Ascending aorta (tissue), 2 donors: ENCODE results near the gene PHLDA3. TPM values are rescaled to one million over a fixed set of nuclear protein-coding genes. Genes with fewer than 3 reads are reported as not detected.

Source experiments
- DNase-seq, 2 donors: peaks; one replicate each; pipeline ENCODE4 v3.0.0-alpha.2; 2019; ENCODE audit warnings: low spot score in 2 of 2
- H3K27ac ChIP-seq, 2 donors: fragments of 200-600 bp; sonication (generic); one replicate each; pipeline ENCODE4 v1.5.1; 2016 to 2017; ENCODE audit warnings: mild to moderate bottlenecking in 1 of 2
- H3K27me3 ChIP-seq: fragments of 200-600 bp; sonication (generic); one replicate; pipeline ENCODE4 v1.5.1; 2017
- H3K36me3 ChIP-seq, 2 donors: fragments of 200-600 bp; sonication (generic); one replicate each; pipeline ENCODE4 v1.5.1; 2016
- H3K4me1 ChIP-seq, 2 donors: fragments of 200-600 bp; sonication (generic); one replicate each; pipeline ENCODE4 v1.5.1; 2016 to 2017; ENCODE audit warnings: mild to moderate bottlenecking in 1 of 2
- H3K4me3 ChIP-seq, 2 donors: fragments of 200-600 bp; sonication (generic); one replicate each; pipeline ENCODE4 v1.5.1; 2016 to 2017; ENCODE audit warnings: mild to moderate bottlenecking in 1 of 2
- H3K9me3 ChIP-seq, 2 donors: fragments of 200-600 bp; sonication (generic); one replicate each; pipeline ENCODE4 v1.5.1; 2016
- intact Hi-C: fragments of 100-400 bp; cut with DNase I; formaldehyde crosslinking; loops from one replicate; pipeline ENCODE4 v1.15.1; 2023
- total RNA-seq: library from RNA; depleted of rRNA; stranded (reverse); fragments of >200 nt; gene quantifications from one replicate; pipeline ENCODE4 v1.1.0, GENCODE V29; 2016
- TF ChIP-seq, protein P1 (sequence below), 3 experiments: fragments of 200-600 bp in 2 of 3; fragments of 450-650 bp in 1 of 3; sonication (generic) in 2 of 3; IDR thresholded peaks; one replicate each; pipeline ENCODE4 v1.5.1; 2016 to 2019; ENCODE audit warnings: antibody characterized with exemption in 3 of 3, mild to moderate bottlenecking in 1 of 3, moderate library complexity in 1 of 3

PHLDA3 gene
- total RNA-seq, 1 donor from 2014 or later = 111 TPM

DNA sequence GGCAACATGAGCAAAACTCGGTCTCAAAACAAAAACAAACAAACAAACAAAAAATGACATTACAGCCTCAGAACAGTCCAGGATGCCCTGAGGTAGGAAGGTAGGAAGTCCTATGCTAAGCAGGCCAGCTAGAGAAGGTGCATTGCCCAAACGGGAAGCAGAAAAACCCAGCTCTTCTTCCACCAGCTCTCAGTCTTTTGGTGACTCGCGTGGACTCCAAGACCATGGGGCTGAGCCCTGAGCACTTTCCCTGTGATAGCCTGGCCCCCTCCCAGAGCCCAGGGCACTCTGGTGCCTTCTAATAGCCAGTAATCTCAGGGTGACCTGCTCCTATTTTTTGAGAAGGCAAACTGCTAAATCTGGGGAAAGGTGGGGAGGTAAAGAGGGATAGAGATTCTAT is 16.1 kb downstream of the PHLDA3 start:
- peaks cover 6 to 10% of the 10 kb centered on the region in 2 donors for H3K4me1 ChIP-seq
- intact Hi-C loops = no loop called here
- no peaks in the 10 kb centered on the region for H3K27me3 ChIP-seq
- no peaks in the 10 kb centered on the region for H3K9me3 ChIP-seq
- no peaks in the 10 kb centered on the region for H3K36me3 ChIP-seq
- no peak overlapping the region for H3K27ac ChIP-seq
- no peak for DNase-seq
- H3K4me3 ChIP-seq = no peak overlapping the region
- TF ChIP-seq, protein P1, sequence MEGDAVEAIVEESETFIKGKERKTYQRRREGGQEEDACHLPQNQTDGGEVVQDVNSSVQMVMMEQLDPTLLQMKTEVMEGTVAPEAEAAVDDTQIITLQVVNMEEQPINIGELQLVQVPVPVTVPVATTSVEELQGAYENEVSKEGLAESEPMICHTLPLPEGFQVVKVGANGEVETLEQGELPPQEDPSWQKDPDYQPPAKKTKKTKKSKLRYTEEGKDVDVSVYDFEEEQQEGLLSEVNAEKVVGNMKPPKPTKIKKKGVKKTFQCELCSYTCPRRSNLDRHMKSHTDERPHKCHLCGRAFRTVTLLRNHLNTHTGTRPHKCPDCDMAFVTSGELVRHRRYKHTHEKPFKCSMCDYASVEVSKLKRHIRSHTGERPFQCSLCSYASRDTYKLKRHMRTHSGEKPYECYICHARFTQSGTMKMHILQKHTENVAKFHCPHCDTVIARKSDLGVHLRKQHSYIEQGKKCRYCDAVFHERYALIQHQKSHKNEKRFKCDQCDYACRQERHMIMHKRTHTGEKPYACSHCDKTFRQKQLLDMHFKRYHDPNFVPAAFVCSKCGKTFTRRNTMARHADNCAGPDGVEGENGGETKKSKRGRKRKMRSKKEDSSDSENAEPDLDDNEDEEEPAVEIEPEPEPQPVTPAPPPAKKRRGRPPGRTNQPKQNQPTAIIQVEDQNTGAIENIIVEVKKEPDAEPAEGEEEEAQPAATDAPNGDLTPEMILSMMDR (IDR thresholded peaks at IDR 0.05) = no peak

DNA sequence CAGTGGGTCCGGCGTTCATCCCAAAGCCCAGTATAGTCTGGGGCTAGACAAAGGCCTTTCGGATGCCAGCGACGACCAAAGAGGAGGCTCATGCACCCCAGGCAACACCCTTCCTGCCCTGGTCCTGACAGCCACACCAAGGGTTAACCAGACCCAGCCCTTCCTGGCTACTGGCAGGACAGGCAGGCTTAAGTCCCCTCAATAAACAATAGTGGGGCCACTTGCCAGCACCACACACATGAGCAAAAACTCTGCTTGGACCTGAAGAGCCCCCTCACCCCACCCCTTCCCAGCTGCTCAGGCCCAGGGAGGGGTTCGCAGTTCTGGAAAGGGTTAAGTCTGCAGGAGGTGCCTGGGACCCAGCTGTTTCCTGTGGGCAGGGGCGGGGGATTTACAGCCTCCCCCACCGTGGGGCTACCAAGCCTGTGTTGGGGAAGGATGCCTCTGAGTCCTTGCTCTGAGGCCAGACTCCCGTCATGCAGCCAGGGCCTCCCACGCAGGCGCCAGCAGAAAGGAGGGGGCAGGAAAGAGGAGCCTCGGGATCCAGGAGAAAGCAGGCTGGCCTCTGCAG is 18.2 kb downstream of the PHLDA3 start:
- H3K9me3 ChIP-seq = no peaks in the 10 kb centered on the region
- intact Hi-C loops = no loop called here
- TF ChIP-seq, protein P1 (IDR thresholded peaks at IDR 0.05) = no peak
- no peak overlapping the region for H3K4me3 ChIP-seq
- H3K36me3 ChIP-seq = no peaks in the 10 kb centered on the region
- H3K27me3 ChIP-seq = no peaks in the 10 kb centered on the region
- peaks cover 6 to 10% of the 10 kb centered on the region in 2 donors for H3K4me1 ChIP-seq
- peak overlapping the region; percentile 56 to 65 for H3K27ac ChIP-seq
- DNase-seq = peak in 1 of 2 donors; percentile 83

DNA sequence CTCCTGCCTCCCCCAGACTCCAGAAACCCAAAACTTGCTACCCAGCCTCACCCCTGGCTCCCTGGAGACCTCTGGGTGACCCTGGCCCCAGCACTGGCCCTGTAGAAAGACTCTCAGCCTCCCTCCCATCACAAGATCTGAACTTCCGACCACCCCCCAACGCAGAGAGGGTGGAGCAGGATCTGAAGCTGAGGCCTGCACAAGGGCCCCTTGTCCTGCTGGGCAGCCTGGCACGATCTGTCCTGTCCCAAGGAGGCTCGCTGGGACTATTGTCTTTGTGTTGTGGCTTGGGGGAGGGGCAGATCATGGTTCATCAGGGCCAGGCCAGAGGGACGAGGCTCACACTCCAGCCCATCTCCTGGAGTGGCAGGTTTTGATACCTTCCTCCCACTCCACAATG is 20.0 kb downstream of the PHLDA3 start:
- Histone ChIP-seq H3K9me3 (no peaks in the 10 kb centered on the region), H3K27ac (peak overlapping the region in 1 of 2 donors; percentile 28), H3K27me3 (no peaks in the 10 kb centered on the region), H3K4me1 (peaks cover 6 to 10% of the 10 kb centered on the region in 2 donors), H3K36me3 (no peaks in the 10 kb centered on the region), H3K4me3 (no peak overlapping the region)
- no peak for DNase-seq
- TF ChIP-seq, protein P1 (IDR thresholded peaks at IDR 0.05) = no peak
- intact Hi-C loops = loop anchor here (1.0 kb wide), 2 partner anchors 31 to 64 kb away; no protein-coding TSS in a partner anchor

DNA sequence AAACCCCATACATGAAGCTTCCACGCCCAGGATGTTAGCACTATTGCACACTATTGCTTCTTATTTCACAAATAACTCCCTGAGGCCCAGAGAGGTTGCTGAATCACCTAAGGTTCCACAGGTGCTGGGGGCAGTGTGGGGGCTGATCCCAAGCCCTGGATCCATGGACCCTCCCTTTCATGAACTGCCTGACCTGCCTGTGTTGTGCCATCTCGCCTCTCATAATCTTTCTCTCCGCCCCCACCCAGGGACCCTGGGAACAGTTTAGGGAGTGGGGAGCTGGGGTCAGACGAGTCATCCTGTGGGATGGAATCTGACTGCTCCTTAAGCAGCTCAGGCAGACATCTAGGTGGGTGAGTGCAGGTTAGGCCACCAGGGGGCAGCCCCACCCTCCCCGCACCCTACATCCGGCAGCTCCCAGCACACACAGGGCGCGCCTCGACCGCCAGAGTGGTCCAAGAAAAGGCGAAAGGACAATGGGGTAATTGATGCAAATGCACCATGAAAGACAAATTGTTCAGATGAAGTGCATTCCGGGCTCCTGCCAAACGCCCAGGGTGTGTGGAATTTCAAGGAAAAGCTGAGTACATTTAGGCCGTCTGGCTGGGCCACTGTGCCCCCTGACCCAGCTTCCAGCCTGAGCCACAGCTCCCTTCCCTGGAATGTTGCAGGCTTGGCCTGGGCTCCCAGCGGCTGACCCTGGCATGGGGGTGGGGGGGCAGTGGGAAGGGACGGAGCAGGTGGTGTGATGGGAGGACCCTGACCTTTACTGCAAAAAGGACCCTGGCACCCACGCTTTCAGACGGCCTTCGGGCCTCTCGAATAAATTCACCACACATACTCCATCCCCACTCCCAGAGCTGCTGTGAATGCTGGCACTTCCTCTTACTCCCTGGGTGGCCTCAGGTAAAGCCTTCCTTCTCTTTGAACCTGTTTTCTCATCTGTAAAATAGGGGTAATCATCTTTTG is 20.8 kb downstream of the PHLDA3 start:
- peak in 1 of 2 donors; percentile 86 for DNase-seq
- intact Hi-C loops = loop anchor here (1.0 kb wide), 2 partner anchors 32 to 65 kb away; no protein-coding TSS in a partner anchor
- no peaks in the 10 kb centered on the region for H3K9me3 ChIP-seq

DNA sequence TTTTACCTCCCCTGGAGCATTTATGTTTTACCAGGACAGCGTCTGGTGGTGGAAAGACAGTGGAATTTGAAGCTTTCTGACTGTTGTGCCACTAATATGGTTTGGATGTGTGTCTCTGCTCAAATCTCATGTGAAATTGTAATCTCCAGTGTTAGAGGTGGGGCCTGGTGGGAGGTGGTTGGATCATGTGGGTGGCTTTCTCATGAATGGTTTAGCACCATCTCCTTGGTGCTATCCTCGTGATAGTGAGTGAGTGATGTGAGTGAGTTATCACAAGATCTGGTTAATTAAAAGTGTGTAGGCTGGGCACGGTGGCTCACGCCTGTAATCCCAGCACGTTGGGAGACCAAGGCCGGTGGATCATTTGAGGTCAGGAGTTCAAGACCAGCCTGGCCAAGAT is 23.7 kb downstream of the PHLDA3 start:
- Histone ChIP-seq H3K27ac (no peak overlapping the region), H3K36me3 (no peaks in the 10 kb centered on the region), H3K27me3 (no peaks in the 10 kb centered on the region), H3K4me1 (no peaks in the 10 kb centered on the region), H3K4me3 (no peak overlapping the region), H3K9me3 (no peaks in the 10 kb centered on the region)
- DNase-seq = no peak
- intact Hi-C loops = no loop called here
- TF ChIP-seq, protein P1 (IDR thresholded peaks at IDR 0.05) = no peak

More for the DNA sequence above, 20.8 kb downstream of the PHLDA3 start:
- Histone ChIP-seq H3K36me3 (no peaks in the 10 kb centered on the region), H3K27me3 (no peaks in the 10 kb centered on the region), H3K4me3 (no peak overlapping the region), H3K27ac (peak overlapping the region in 1 of 2 donors; percentile 28), H3K4me1 (peaks cover 6 to 10% of the 10 kb centered on the region in 2 donors)
- TF ChIP-seq, protein P1 (IDR thresholded peaks at IDR 0.05) = peak; percentile 78 to 89 (median 81)
